Measurements from ENCODE around the gene ANKIB1.

- TF ChIP-seq CTCF (IDR thresholded peaks at IDR 0.05) = no peak
- no peak for TF ChIP-seq POLR2A (IDR thresholded peaks at IDR 0.05)
These were observed 43.5 kb downstream of the ANKIB1 start for GRCh38 chr7:92289321-92289720.
